ENCODE results near the gene WDFY1.

Gene WDFY1

GRCh38 chr2:223856584-223856983 lies 88.6 kb downstream of the WDFY1 start:
- TF ChIP-seq SIN3A (IDR thresholded peaks at IDR 0.05; ENCODE audit: borderline replicate concordance, insufficient read depth, low read length), result no peak
- no peak for TF ChIP-seq POLR2AphosphoS5 (IDR thresholded peaks at IDR 0.05; ENCODE audit: low read depth, low read length)
- no peak for TF ChIP-seq REST (IDR thresholded peaks at IDR 0.05; ENCODE audit: insufficient read depth in 1 of 2, low read depth in 2 of 2, low read length in 2 of 2)
- TF ChIP-seq FOXP2 (optimal IDR thresholded peaks at IDR 0.05; ENCODE audit: borderline replicate concordance, extremely low read depth, extremely low read length, insufficient read depth), result no peak
- no peak for TF ChIP-seq TAF1 (IDR thresholded peaks at IDR 0.05; ENCODE audit: borderline replicate concordance, insufficient read depth, low read length)

GRCh38 chr2:223856021-223856420 lies 89.1 kb downstream of the WDFY1 start:
- TF ChIP-seq TAF1 (IDR thresholded peaks at IDR 0.05; ENCODE audit: borderline replicate concordance, insufficient read depth, low read length), result no peak
- no peak for TF ChIP-seq FOXP2 (optimal IDR thresholded peaks at IDR 0.05; ENCODE audit: borderline replicate concordance, extremely low read depth, extremely low read length, insufficient read depth)
- no peak for TF ChIP-seq REST (IDR thresholded peaks at IDR 0.05; ENCODE audit: insufficient read depth in 1 of 2, low read depth in 2 of 2, low read length in 2 of 2)
- no peak for TF ChIP-seq SIN3A (IDR thresholded peaks at IDR 0.05; ENCODE audit: borderline replicate concordance, insufficient read depth, low read length)
- TF ChIP-seq POLR2AphosphoS5 (IDR thresholded peaks at IDR 0.05; ENCODE audit: low read depth, low read length), result no peak

- no peak for TF ChIP-seq SIN3A (IDR thresholded peaks at IDR 0.05; ENCODE audit: borderline replicate concordance, insufficient read depth, low read length)
Measured at GRCh38 chr2:223855426-223855825, 89.7 kb downstream of the WDFY1 start.

GRCh38 chr2:223854741-223855140 lies 90.4 kb downstream of the WDFY1 start:
- TF ChIP-seq REST (IDR thresholded peaks at IDR 0.05; ENCODE audit: insufficient read depth in 1 of 2, low read depth in 2 of 2, low read length in 2 of 2) (no peak), TAF1 (IDR thresholded peaks at IDR 0.05; ENCODE audit: borderline replicate concordance, insufficient read depth, low read length) (no peak), SIN3A (IDR thresholded peaks at IDR 0.05; ENCODE audit: borderline replicate concordance, insufficient read depth, low read length) (no peak), FOXP2 (optimal IDR thresholded peaks at IDR 0.05; ENCODE audit: borderline replicate concordance, extremely low read depth, extremely low read length, insufficient read depth) (no peak), POLR2AphosphoS5 (IDR thresholded peaks at IDR 0.05; ENCODE audit: low read depth, low read length) (no peak)

DNA sequence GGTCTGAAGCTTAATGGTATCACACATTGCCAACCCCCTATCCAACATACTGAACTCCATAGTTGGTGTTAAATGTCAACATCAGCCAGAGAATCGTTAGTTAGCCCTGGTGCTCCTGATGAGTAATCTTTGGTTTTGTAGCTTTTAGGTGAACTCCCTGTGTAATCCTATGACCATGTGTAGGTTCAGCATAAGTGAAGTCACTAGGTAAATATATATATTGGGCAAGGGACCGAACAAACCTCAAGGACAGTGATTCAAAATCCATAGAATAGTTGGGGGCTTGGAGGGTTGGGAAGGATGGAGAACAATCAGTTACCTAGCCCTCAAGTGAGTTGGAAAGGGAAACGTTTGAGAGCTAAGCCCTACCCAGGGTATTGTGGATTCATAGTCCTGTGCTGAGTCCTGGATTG lies 91.7 kb downstream of the WDFY1 start:
- TF ChIP-seq FOXP2 (optimal IDR thresholded peaks at IDR 0.05; ENCODE audit: borderline replicate concordance, extremely low read depth, extremely low read length, insufficient read depth), result no peak
- TF ChIP-seq TAF1 (IDR thresholded peaks at IDR 0.05; ENCODE audit: borderline replicate concordance, insufficient read depth, low read length), result no peak

GRCh38 chr2:223852281-223852795 lies 92.8 kb downstream of the WDFY1 start:
- TF ChIP-seq TAF1 (IDR thresholded peaks at IDR 0.05; ENCODE audit: borderline replicate concordance, insufficient read depth, low read length), result no peak
- no peak for TF ChIP-seq FOXP2 (optimal IDR thresholded peaks at IDR 0.05; ENCODE audit: borderline replicate concordance, extremely low read depth, extremely low read length, insufficient read depth)
- no peak for TF ChIP-seq POLR2AphosphoS5 (IDR thresholded peaks at IDR 0.05; ENCODE audit: low read depth, low read length)
- no peak for TF ChIP-seq REST (IDR thresholded peaks at IDR 0.05; ENCODE audit: insufficient read depth in 1 of 2, low read depth in 2 of 2, low read length in 2 of 2)
- TF ChIP-seq SIN3A (IDR thresholded peaks at IDR 0.05; ENCODE audit: borderline replicate concordance, insufficient read depth, low read length), result no peak
